H1 (cell line): ENCODE measurements around the gene TOP1. TPM values are rescaled to one million over a fixed set of nuclear protein-coding genes. Genes with fewer than 3 reads are reported as not detected.

Experiments
- CTCF ChIA-PET: fragments of 300-600 bp; sonication (Branson Sonifier 250); formaldehyde crosslinking; loops from one replicate; lab custom pipeline; 2021; ENCODE audit not compliant: partially characterized antibody; lab: Charles Lee
- POLR2A ChIA-PET: fragments of 300-600 bp; sonication (Branson Sonifier 250); formaldehyde crosslinking; loops from one replicate; lab custom pipeline; 2021; ENCODE audit warnings: inconsistent platforms; ENCODE audit not compliant: partially characterized antibody; lab: Charles Lee
- DNase-seq, 2 experiments: peaks; one replicate each; pipeline versions ENCODE4 v3.0.0 to v3.0.0-alpha.2; 2010 to 2022; ENCODE audit warnings: low spot score in 2 of 2, low read depth in 1 of 2, mixed read lengths in 1 of 2
- FAIRE-seq: peaks from 2 replicates; lab custom pipeline; 2011; peaks lifted over from hg19 to GRCh38; lab: Jason Lieb, UNC
- H2AFZ ChIP-seq: 2 replicates; pipeline ENCODE4 v1.8.1; 2012; ENCODE audit warnings: low read length, inconsistent platforms
- H2AK5ac ChIP-seq: 2 replicates; pipeline ENCODE4 v1.6.1; 2013; ENCODE audit warnings: low read depth, low read length
- H2BK120ac ChIP-seq: replicated peaks from 2 replicates; pipeline ENCODE3; 2013; ENCODE audit warnings: low read depth, low read length, inconsistent platforms
- H2BK12ac ChIP-seq: 2 replicates; pipeline ENCODE4 v1.6.1; 2013; ENCODE audit warnings: low read depth, low read length
- H2BK15ac ChIP-seq: 2 replicates; pipeline ENCODE4 v1.6.1; 2013; ENCODE audit warnings: low read length
- H2BK20ac ChIP-seq: 2 replicates; pipeline ENCODE4 v1.6.1; 2013; ENCODE audit warnings: low read length
- H2BK5ac ChIP-seq: 2 replicates; pipeline ENCODE4 v1.6.1; 2013; ENCODE audit warnings: low read depth, low read length
- H3K14ac ChIP-seq: 2 replicates; pipeline ENCODE4 v1.6.1; 2013; ENCODE audit warnings: inconsistent platforms; ENCODE audit not compliant: insufficient read length
- H3K18ac ChIP-seq: 2 replicates; pipeline ENCODE4 v1.6.1; 2013; ENCODE audit warnings: low read length; ENCODE audit errors: extremely low read depth
- H3K23ac ChIP-seq: 2 replicates; pipeline ENCODE4 v1.6.1; 2013; ENCODE audit warnings: inconsistent platforms; ENCODE audit not compliant: insufficient read length
- H3K23me2 ChIP-seq: 2 replicates; pipeline ENCODE4 v1.6.1; 2013; ENCODE audit warnings: low read depth, low read length
- H3K27ac ChIP-seq: 2 replicates; pipeline ENCODE4 v1.6.1; 2011; ENCODE audit warnings: low read depth, low read length, inconsistent platforms
- H3K27me3 ChIP-seq, 4 experiments: replicated peaks in 1 of 4; 1 replicate in 1 of 4; 2 replicates in 3 of 4; pipeline versions ENCODE4 v1.6.1 to v1.8.1; 2011 to 2013; ENCODE audit warnings: low read length in 3 of 4, mild to moderate bottlenecking in 3 of 4, inconsistent platforms in 2 of 4, mixed read lengths in 2 of 4, moderate library complexity in 1 of 4; ENCODE audit not compliant: control insufficient read depth in 3 of 4, insufficient read depth in 3 of 4; ENCODE audit errors: extremely low read depth in 1 of 4
- H3K36me3 ChIP-seq, 4 experiments: 2 replicates each; pipeline versions ENCODE4 v1.6.1 to v1.8.1; 2011 to 2013; ENCODE audit warnings: mild to moderate bottlenecking in 4 of 4, low read length in 3 of 4, moderate library complexity in 2 of 4, control low read depth in 1 of 4, inconsistent platforms in 1 of 4; ENCODE audit not compliant: insufficient read depth in 4 of 4, control insufficient read depth in 2 of 4
- H3K4ac ChIP-seq: replicated peaks from 2 replicates; pipeline ENCODE3; 2013; ENCODE audit warnings: low read length, low read depth, mixed read lengths, inconsistent platforms; ENCODE audit not compliant: insufficient read length
- H3K4me1 ChIP-seq, 4 experiments: replicated peaks in 1 of 4; 1 replicate in 1 of 4; 2 replicates in 3 of 4; pipeline versions ENCODE4 v1.6.1 to v1.8.1; 2011 to 2013; ENCODE audit warnings: low read length in 3 of 4, inconsistent platforms in 2 of 4, mixed read lengths in 1 of 4; ENCODE audit not compliant: insufficient read depth in 4 of 4, control insufficient read depth in 3 of 4
- H3K4me2 ChIP-seq, 2 experiments: 2 replicates each; pipeline versions ENCODE4 v1.6.1 to v1.8.1; 2011 to 2013; ENCODE audit warnings: low read depth in 2 of 2, low read length in 2 of 2, control low read depth in 1 of 2, inconsistent platforms in 1 of 2, mild to moderate bottlenecking in 1 of 2; ENCODE audit not compliant: insufficient read depth in 1 of 2
- H3K4me3 ChIP-seq, 4 experiments: fragments of 200-600, 300-600 bp in 1 of 4; sonication (generic), shearing (Covaris generic), sonication (Bioruptor Twin) in 1 of 4; 2 replicates each; pipeline versions ENCODE4 v1.5.1 to v1.8.1; 2011 to 2016; ENCODE audit warnings: low read length in 4 of 4, low read depth in 3 of 4, control low read depth in 2 of 4, inconsistent platforms in 2 of 4, mild to moderate bottlenecking in 2 of 4, mixed read lengths in 1 of 4, moderate library complexity in 1 of 4; ENCODE audit not compliant: insufficient read depth in 2 of 4; ENCODE audit errors: extremely low read depth in 1 of 4
- H3K56ac ChIP-seq: replicated peaks from 2 replicates; pipeline ENCODE3; 2013; ENCODE audit warnings: low read depth, mild to moderate bottlenecking, mixed read lengths, low read length, inconsistent platforms; ENCODE audit not compliant: insufficient read length
- H3K79me1 ChIP-seq: 2 replicates; pipeline ENCODE4 v1.6.1; 2013; ENCODE audit warnings: low read depth, low read length, control low read depth
- H3K79me2 ChIP-seq, 2 experiments: 2 replicates each; pipeline versions ENCODE4 v1.6.1 to v1.8.1; 2012 to 2013; ENCODE audit warnings: low read length in 2 of 2, mild to moderate bottlenecking in 2 of 2, inconsistent platforms in 1 of 2; ENCODE audit not compliant: insufficient read depth in 2 of 2, control insufficient read depth in 1 of 2
- H3K9ac ChIP-seq, 4 experiments: replicated peaks in 1 of 4; 1 replicate in 1 of 4; 2 replicates in 3 of 4; pipeline versions ENCODE4 v1.6.1 to v1.8.1; 2011 to 2013; ENCODE audit warnings: low read depth in 3 of 4, low read length in 3 of 4, control low read depth in 2 of 4, mild to moderate bottlenecking in 2 of 4, moderate library complexity in 2 of 4, inconsistent platforms in 1 of 4; ENCODE audit errors: extremely low read depth in 1 of 4
- H3K9me3 ChIP-seq, 2 experiments: 2 replicates each; pipeline versions ENCODE4 v1.6.1 to v1.8.1; 2012 to 2013; ENCODE audit warnings: mild to moderate bottlenecking in 2 of 2, moderate library complexity in 2 of 2, control low read depth in 1 of 2, inconsistent platforms in 1 of 2, low read depth in 1 of 2, low read length in 1 of 2, mixed read lengths in 1 of 2; ENCODE audit not compliant: insufficient read depth in 2 of 2
- H4K20me1 ChIP-seq, 2 experiments: replicated peaks in 1 of 2; 2 replicates each; pipeline versions ENCODE3 to v1.8.1; 2011 to 2013; ENCODE audit warnings: inconsistent platforms in 2 of 2, low read length in 2 of 2, mild to moderate bottlenecking in 1 of 2; ENCODE audit not compliant: insufficient read depth in 2 of 2, control insufficient read depth in 1 of 2
- H4K5ac ChIP-seq: 2 replicates; pipeline ENCODE4 v1.6.1; 2013; ENCODE audit warnings: low read length, low read depth, mixed read lengths, inconsistent platforms; ENCODE audit not compliant: insufficient read length
- H4K8ac ChIP-seq: 2 replicates; pipeline ENCODE4 v1.8.0; 2013; ENCODE audit warnings: mild to moderate bottlenecking, moderate library complexity, low read length, inconsistent platforms; ENCODE audit not compliant: insufficient read depth; ENCODE audit errors: extremely low read depth
- H4K91ac ChIP-seq: replicated peaks from 2 replicates; pipeline ENCODE3; 2013; ENCODE audit warnings: low read length, mixed read lengths, inconsistent platforms; ENCODE audit not compliant: insufficient read length
- BCL11A ChIP-seq, 2 experiments: IDR thresholded peaks; one replicate each; pipeline ENCODE4 v1.6.1; 2011; ENCODE audit warnings: low read depth in 2 of 2, low read length in 2 of 2, mild to moderate bottlenecking in 2 of 2
- RAD21 ChIP-seq, 2 experiments: IDR thresholded peaks in 1 of 2; conservative IDR thresholded peaks in 1 of 2; 2 replicates each; pipeline ENCODE4 v1.6.1; 2011; ENCODE audit warnings: low read depth in 2 of 2, low read length in 2 of 2, improper control_type of control experiment in 1 of 2, inconsistent platforms in 1 of 2, mild to moderate bottlenecking in 1 of 2, moderate library complexity in 1 of 2
- WGBS, 2 experiments: shearing (Covaris generic) in 1 of 2; methylation state at CpG; one replicate each; pipeline versions ENCODE4 v1.1.6 to v1.1.7; 2013 to 2015; ENCODE audit warnings: low lambda C conversion rate in 2 of 2, mixed read lengths in 2 of 2, inconsistent platforms in 1 of 2, low coverage in 1 of 2, missing lambda C conversion rate in 1 of 2; ENCODE audit not compliant: insufficient replicate concordance in 2 of 2, insufficient coverage in 1 of 2, insufficient read length in 1 of 2; ENCODE audit errors: extremely low coverage in 1 of 2, missing lambda C conversion rate in 1 of 2; 5-methylcytosine and 5-hydroxymethylcytosine counted together
- polyA plus RNA-seq, 7 experiments: library from polyadenylated mRNA; depleted of rRNA in 3 of 7; stranded (reverse) in 5 of 7; unstranded in 2 of 7; fragments of >200 nt in 5 of 7; fragments of 200-250 nt in 2 of 7; gene quantifications; 1 replicate in 5 of 7; 2 replicates in 1 of 7; 4 replicates in 1 of 7; pipeline versions ENCODE4 v1.2.1 to v1.2.3, GENCODE V29; 2011 to 2013; ENCODE audit warnings: missing spikeins in 2 of 7, mixed read lengths in 2 of 7
- total RNA-seq: library from RNA; stranded (reverse); fragmentation: NEBNext Ultra II Directional; extraction: Animal tissue kit (Norgen Biotek cat#: 25700); gene quantifications from 2 replicates; pipeline ENCODE4 v1.2.1, GENCODE V29; 2021
- TF ChIP-seq, protein P1 (sequence below), 3 experiments: IDR thresholded peaks; 1 replicate in 2 of 3; 2 replicates in 1 of 3; pipeline versions ENCODE4 v1.5.1 to v1.6.1; 2011; ENCODE audit warnings: low read length in 3 of 3, mild to moderate bottlenecking in 3 of 3, inconsistent platforms in 2 of 3, low read depth in 1 of 3, moderate library complexity in 1 of 3; ENCODE audit not compliant: insufficient read depth in 1 of 3; ENCODE audit errors: control extremely low read depth in 1 of 3

TOP1 gene
- total and polyA plus RNA-seq, 2 of the 8 experiments (the other 6 are each of a cell fraction or from before 2014, with no cell fraction given): 7.4 to 108 TPM

DNA sequence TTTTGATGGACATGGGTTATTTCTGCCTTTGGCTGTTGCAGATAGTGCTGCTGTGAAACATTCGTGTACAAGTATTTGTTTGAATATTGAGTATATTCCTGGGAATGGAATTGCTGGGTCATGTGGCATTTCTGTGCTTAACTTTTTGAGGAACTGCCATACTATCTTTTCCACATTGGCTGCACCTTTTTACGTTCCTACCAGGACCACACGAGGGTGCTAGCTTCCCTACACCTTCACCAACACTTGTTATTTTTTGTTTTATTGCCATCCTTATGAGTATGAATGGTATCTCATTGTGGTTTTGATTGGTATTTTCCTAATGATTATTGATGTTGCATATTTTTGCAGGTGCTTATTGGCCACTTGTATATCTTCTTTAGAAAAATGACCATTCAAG lies 60.9 kb downstream of the TOP1 start:
- no peaks in the 10 kb centered on the region for H3K9me3 ChIP-seq
- no peak overlapping the region for H2BK12ac ChIP-seq
- CTCF ChIA-PET: interaction anchor here (0.6 to 4.2 kb wide), 6 partner anchors 9 to 260 kb away, joined by 3 to 24 read pairs (median 4); no protein-coding TSS in a partner anchor
- H4K5ac ChIP-seq: no peak overlapping the region
- no peak overlapping the region for H4K91ac ChIP-seq
- no peak overlapping the region for H2BK15ac ChIP-seq
- no peaks in the 10 kb centered on the region; the same call in 1 of the 2 replicates for H3K23me2 ChIP-seq
- H3K27me3 ChIP-seq: no peaks in the 10 kb centered on the region
- H3K23ac ChIP-seq: no peak overlapping the region
- no peak overlapping the region for H3K14ac ChIP-seq
- no peak overlapping the region for H3K4me3 ChIP-seq
- DNase-seq: no peak
- 89% methylated on average over 3 of the region's 3 CpGs; no CpG with 5 or more reads in 1 of the 2 experiments for WGBS, 2 experiments
- H3K4me1 ChIP-seq: no peaks in the 10 kb centered on the region
- no peak overlapping the region for H3K9ac ChIP-seq
- no peaks in the 10 kb centered on the region for H3K79me2 ChIP-seq
- FAIRE-seq: no peak
- H3K36me3 ChIP-seq: peaks cover 17 to 48% (median 31%) of the 10 kb centered on the region in 4 experiments
- H4K20me1 ChIP-seq: peaks cover 0 to 8% of the 10 kb centered on the region in 2 experiments
- no peaks in the 10 kb centered on the region for H3K79me1 ChIP-seq
- H2AK5ac ChIP-seq: no peak overlapping the region
- no peak overlapping the region for H3K56ac ChIP-seq
- H4K8ac ChIP-seq: no peak overlapping the region
- H3K27ac ChIP-seq: no peak overlapping the region
- POLR2A ChIA-PET: interaction anchor here (0.8 kb wide), 1 partner anchor 51 kb away, joined by 3 read pairs; no protein-coding TSS in a partner anchor
- no peak overlapping the region for H2AFZ ChIP-seq
- H3K4ac ChIP-seq: no peak overlapping the region
- H3K18ac ChIP-seq: no peak overlapping the region
- no peak overlapping the region for H3K4me2 ChIP-seq
- TF ChIP-seq, protein P1, sequence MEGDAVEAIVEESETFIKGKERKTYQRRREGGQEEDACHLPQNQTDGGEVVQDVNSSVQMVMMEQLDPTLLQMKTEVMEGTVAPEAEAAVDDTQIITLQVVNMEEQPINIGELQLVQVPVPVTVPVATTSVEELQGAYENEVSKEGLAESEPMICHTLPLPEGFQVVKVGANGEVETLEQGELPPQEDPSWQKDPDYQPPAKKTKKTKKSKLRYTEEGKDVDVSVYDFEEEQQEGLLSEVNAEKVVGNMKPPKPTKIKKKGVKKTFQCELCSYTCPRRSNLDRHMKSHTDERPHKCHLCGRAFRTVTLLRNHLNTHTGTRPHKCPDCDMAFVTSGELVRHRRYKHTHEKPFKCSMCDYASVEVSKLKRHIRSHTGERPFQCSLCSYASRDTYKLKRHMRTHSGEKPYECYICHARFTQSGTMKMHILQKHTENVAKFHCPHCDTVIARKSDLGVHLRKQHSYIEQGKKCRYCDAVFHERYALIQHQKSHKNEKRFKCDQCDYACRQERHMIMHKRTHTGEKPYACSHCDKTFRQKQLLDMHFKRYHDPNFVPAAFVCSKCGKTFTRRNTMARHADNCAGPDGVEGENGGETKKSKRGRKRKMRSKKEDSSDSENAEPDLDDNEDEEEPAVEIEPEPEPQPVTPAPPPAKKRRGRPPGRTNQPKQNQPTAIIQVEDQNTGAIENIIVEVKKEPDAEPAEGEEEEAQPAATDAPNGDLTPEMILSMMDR (IDR thresholded peaks at IDR 0.05; ENCODE audit: control extremely low read depth in 1 of 3, insufficient read depth in 1 of 3, low read depth in 1 of 3, low read length in 3 of 3): peak in 1 of 3 experiments; percentile 31; a peak in 2 of 4 replicates
- TF ChIP-seq RAD21 (IDR thresholded peaks at IDR 0.05 in 1 of 2, conservative IDR thresholded peaks at IDR 0.05 in 1 of 2; ENCODE audit: low read depth in 2 of 2, low read length in 2 of 2) (0 out of 4 replicates have a peak, but pooled peaks of 1 of the 2 experiments have one; percentile 2), BCL11A (IDR thresholded peaks at IDR 0.05; ENCODE audit: low read depth in 2 of 2, low read length in 2 of 2) (no peak)
- no peak overlapping the region for H2BK120ac ChIP-seq
- H2BK20ac ChIP-seq: no peak overlapping the region
- H2BK5ac ChIP-seq: no peak overlapping the region
